Lung (tissue), 12 donors: ENCODE data around the gene PDK4. TPM values are rescaled to one million over a fixed set of nuclear protein-coding genes. Genes with fewer than 3 reads are reported as not detected.

ENCODE experiments used
- ATAC-seq: fragments of 200-7000 bp; cut with Tn5 transposase; one replicate; pipeline ENCODE4 v1.9.1; 2020; ENCODE audit warnings: moderate number of reproducible peaks; ENCODE audit not compliant: insufficient read depth, low FRiP score
- DNase-seq, 3 donors: peaks; one replicate each; pipeline ENCODE4 v3.0.0-alpha.2; 2013 to 2017
- H3K27ac ChIP-seq, 2 donors: one replicate each; pipeline ENCODE4 v1.5.1; 2013; ENCODE audit warnings: mild to moderate bottlenecking in 2 of 2, moderate library complexity in 2 of 2, control low read depth in 1 of 2, inconsistent platforms in 1 of 2, low read depth in 1 of 2, low read length in 1 of 2
- H3K27me3 ChIP-seq, 3 donors: one replicate each; pipeline ENCODE4 v1.5.1; 2013; ENCODE audit warnings: low read length in 2 of 3; ENCODE audit not compliant: control insufficient read depth in 3 of 3, insufficient read depth in 3 of 3
- H3K36me3 ChIP-seq, 4 donors: one replicate each; pipeline ENCODE4 v1.5.1; 2013; ENCODE audit warnings: low read length in 4 of 4, mild to moderate bottlenecking in 1 of 4, moderate library complexity in 1 of 4; ENCODE audit not compliant: control insufficient read depth in 4 of 4, insufficient read depth in 4 of 4
- H3K4me1 ChIP-seq, 5 donors: one replicate each; pipeline ENCODE4 v1.5.1; 2013; ENCODE audit warnings: low read length in 5 of 5, mild to moderate bottlenecking in 2 of 5, moderate library complexity in 1 of 5; ENCODE audit not compliant: control insufficient read depth in 5 of 5, insufficient read depth in 5 of 5
- H3K4me3 ChIP-seq: one replicate; pipeline ENCODE4 v1.5.1; 2013; ENCODE audit warnings: mild to moderate bottlenecking, control low read depth, moderate library complexity
- H3K9ac ChIP-seq, 2 donors: one replicate each; pipeline ENCODE4 v1.5.1; 2013; ENCODE audit warnings: low read length in 2 of 2, control low read depth in 1 of 2; ENCODE audit not compliant: insufficient read depth in 1 of 2
- H3K9me3 ChIP-seq, 4 donors: one replicate each; pipeline ENCODE4 v1.5.1; 2013; ENCODE audit warnings: low read length in 3 of 4, mild to moderate bottlenecking in 1 of 4, moderate library complexity in 1 of 4; ENCODE audit not compliant: control insufficient read depth in 4 of 4, insufficient read depth in 3 of 4
- CTCF ChIP-seq: IDR thresholded peaks from 2 replicates; pipeline ENCODE4 v1.5.1; 2012; ENCODE audit warnings: mild to moderate bottlenecking; ENCODE audit errors: control extremely low read depth, extremely low read depth
- WGBS, 2 donors: extraction: QIAGEN DNeasy Blood & Tissue Kit; methylation state at CpG; one replicate each; pipeline ENCODE4 v1.1.7; 2013; 5-methylcytosine and 5-hydroxymethylcytosine counted together
- polyA plus RNA-seq, 2 donors: library from polyadenylated mRNA; stranded (reverse); fragments of 200-250 nt; gene quantifications; one replicate each; pipeline ENCODE4 v1.2.1, GENCODE V29; 2013
- total RNA-seq, 2 donors: library from RNA; depleted of rRNA in 1 of 2; stranded (reverse); fragments of >200 nt in 1 of 2; gene quantifications; one replicate each; pipeline ENCODE4 v1.2.1, GENCODE V29; 2014 to 2021
- donor health status: control.
- donor health status: control.
- donor health status: Bipolar disorder and iron deficiency.
- donor health status: healthy.
- donor health status: DM: yes; HTN: yes; CAD: no.

Gene PDK4
- total and polyA plus RNA-seq, 4 donors: 20.1 to 86.9 (median 35.1) TPM

- TF ChIP-seq CTCF: no peak
- no peak overlapping the region for H3K9ac ChIP-seq
- DNase-seq: no peak
- 0 to 71% methylated on average over 1 of the region's 1 CpG for WGBS, 2 donors
- H3K4me1 ChIP-seq: peaks cover 0 to 14% (median 0%) of the 10 kb centered on the region in 5 donors
- no peaks in the 10 kb centered on the region for H3K9me3 ChIP-seq
- H3K27me3 ChIP-seq: no peaks in the 10 kb centered on the region
- no peak for ATAC-seq
- no peaks in the 10 kb centered on the region for H3K36me3 ChIP-seq
- no peak overlapping the region for H3K27ac ChIP-seq
- H3K4me3 ChIP-seq: no peak overlapping the region
Observed at GRCh38 chr7:95632609-95633008, 36.3 kb upstream of the PDK4 start.

- WGBS, 2 donors: 64 to 99% methylated on average over 7 of the region's 7 CpGs
- DNase-seq (no peak), ATAC-seq (no peak)
- H3K4me1 ChIP-seq: peaks cover 0 to 12% (median 0%) of the 10 kb centered on the region in 5 donors
- no peak overlapping the region for H3K9ac ChIP-seq
- no peaks in the 10 kb centered on the region for H3K36me3 ChIP-seq
- no peaks in the 10 kb centered on the region for H3K9me3 ChIP-seq
- no peak overlapping the region for H3K4me3 ChIP-seq
- H3K27ac ChIP-seq: no peak overlapping the region
- no peak for TF ChIP-seq CTCF
- no peaks in the 10 kb centered on the region for H3K27me3 ChIP-seq
Observed at GRCh38 chr7:95631527-95631926, 35.2 kb upstream of the PDK4 start.

- Histone ChIP-seq H3K27ac (peak overlapping the region in 1 of 2 donors; percentile 45), H3K27me3 (no peaks in the 10 kb centered on the region), H3K9me3 (no peaks in the 10 kb centered on the region), H3K4me1 (peaks cover 0 to 12% (median 0%) of the 10 kb centered on the region in 5 donors), H3K9ac (no peak overlapping the region), H3K36me3 (no peaks in the 10 kb centered on the region), H3K4me3 (no peak overlapping the region)
- 57 to 60% methylated on average over 6 of the region's 6 CpGs for WGBS, 2 donors
- TF ChIP-seq CTCF: no peak
- ATAC-seq (no peak), DNase-seq (peak in 2 of 3 donors; percentile 16 to 39)
Observed at GRCh38 chr7:95630702-95631458, 34.6 kb upstream of the PDK4 start.
